Measurements from ENCODE around the gene CACNB2.

Gene CACNB2

DNA sequence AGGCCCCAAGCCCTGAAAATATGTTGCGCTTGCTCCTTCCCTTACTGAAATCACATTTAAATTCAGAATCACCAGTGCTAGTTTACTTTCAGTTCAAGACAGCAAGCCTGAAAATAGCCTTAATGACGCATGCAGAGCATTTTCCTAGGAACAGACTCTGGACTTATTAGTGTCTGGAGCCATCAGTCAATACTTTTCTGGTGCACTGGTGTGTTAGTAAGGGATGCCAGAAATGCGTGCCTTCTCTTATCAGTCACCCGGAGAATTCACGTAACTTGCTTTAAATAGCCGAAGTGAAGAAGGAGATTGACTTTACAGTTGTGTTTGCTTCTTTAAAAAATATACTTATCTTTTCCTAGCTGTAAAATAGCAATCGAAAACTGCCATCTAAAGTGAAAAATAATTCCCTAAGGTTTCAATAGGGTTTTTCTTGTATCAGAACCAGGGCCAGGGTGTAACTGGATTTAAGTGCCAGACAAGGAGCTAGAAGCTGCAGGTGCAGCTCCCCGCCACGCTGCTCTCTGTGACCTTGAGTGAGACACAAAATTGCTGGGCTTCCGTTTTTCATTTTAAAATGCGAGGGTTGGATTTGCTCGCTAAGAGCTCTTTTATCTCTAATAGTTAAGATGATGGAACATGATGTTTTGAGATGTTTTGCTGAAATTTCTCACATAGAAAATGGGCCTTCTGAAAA, 333.3 kb downstream of the CACNB2 start:
- no peak for DNase-seq

DNA sequence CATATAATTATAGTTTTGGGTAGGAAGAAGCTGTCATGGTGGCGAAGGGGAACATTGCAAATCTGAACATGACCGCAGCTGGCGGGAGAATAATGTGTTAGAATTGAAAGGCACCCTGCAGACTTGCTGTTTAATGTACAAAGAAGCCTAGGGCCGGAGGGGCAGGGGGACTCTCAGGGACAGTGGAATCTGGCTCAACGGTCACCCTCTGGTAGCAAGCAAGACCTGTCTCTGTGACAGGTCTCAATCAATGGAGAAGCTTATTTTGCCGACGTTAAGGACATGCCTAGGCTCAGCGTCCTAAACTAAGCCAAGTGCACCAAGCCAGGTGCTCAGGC, 333.9 kb downstream of the CACNB2 start:
- DNase-seq: no peak

GRCh38 chr10:18476076-18476647, 335.9 kb downstream of the CACNB2 start:
- no peak for DNase-seq

GRCh38 chr10:18478354-18478753, 338.1 kb downstream of the CACNB2 start:
- no peak for DNase-seq

- no peak for DNase-seq
Observed at GRCh38 chr10:18479502-18479901, 339.3 kb downstream of the CACNB2 start.

DNA sequence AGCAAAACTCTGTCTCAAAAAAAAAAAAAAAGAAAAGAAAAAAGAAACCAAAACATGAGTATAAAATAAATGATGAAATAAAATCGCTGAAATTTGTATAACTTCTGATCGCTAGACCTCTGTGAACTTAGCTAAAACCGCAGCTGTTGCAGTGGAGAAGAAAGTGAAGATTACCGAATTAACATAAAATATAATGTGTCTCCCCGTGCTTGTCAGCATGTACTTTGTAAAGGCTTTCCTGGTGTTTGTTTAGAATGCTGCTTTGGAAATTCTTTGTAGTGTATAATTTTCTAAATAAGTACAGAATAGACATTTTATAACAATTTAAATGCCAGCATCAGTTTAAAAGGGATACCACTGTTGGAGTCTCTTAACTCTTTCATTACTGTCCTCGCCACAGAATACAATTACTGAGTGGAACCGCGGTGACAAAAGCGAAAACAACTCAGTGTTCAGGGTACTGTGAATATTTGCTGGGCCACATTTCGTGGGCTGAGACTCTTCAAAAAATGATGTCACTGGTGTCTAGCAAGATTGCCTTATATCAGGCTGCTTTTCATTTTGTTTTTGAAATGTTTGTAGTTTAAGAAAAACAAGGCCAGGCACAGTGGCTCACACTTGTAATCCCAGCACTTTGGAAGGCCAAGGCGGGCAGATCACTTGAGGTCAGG, 343.4 kb downstream of the CACNB2 start:
- DNase-seq: no peak

DNA sequence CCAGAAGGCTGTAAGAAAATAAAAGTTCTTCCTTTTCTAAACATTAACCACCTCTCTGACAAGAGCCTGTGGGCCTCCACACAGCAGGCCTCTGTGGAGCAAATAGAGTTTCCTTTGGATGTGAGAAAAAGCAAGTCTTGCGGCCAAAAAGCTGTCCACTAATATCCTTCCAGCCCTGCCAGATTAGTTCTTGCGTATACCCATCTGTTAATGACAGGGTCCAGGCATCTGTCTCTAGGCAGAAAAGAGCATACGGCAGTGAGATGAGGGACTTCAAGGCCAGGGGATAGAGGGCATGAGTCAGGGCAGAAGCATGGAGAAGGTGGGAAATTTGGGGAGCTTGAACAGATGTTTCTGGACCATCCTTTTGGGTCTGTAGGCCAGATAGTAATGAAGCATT, 346.2 kb downstream of the CACNB2 start:
- no peak for DNase-seq

- DNase-seq: no peak
Observed at GRCh38 chr10:18490755-18491154, 350.5 kb downstream of the CACNB2 start.

- DNase-seq: no peak
Observed at GRCh38 chr10:18497806-18498369, 357.7 kb downstream of the CACNB2 start.

DNA sequence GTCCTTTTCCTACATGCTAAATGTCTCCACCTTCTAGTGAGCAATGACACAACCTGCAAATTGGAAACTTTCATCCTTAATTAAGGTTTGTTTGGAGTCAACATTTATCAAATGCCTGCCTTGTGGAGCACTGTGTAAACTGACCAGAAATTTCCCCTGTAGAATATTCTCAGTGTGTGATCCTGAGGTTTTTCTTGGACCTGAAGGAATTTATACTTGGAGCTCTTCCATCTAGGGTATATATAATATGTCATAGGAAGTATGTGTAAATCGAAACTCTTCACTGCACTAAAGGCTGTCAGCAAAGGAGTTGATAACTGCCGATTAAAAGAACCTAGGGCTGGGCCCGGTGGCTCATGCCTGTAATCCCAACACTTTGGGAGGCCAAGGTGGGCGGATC, 358.8 kb downstream of the CACNB2 start:
- no peak for DNase-seq

DNA sequence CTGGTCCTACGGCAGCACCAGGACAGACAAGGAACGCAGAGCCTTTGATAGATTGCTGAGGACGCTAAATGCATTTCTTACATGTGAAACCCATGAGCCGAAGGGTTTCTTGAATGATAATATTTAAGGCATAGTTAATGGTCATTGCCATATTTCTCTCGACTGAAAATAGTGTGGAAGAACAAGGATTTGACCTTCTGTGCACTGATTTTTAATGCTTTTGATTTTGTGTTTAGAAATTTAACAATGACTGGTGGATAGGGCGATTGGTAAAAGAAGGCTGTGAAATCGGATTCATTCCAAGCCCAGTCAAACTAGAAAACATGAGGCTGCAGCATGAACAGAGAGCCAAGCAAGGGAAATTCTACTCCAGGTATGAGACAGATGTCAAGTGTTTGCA, 360.4 kb downstream of the CACNB2 start:
- no peak for DNase-seq

GRCh38 chr10:18501198-18501597, 361.0 kb downstream of the CACNB2 start:
- no peak for DNase-seq

- DNase-seq: no peak
Observed at GRCh38 chr10:18501629-18502028, 361.4 kb downstream of the CACNB2 start.

- no peak for DNase-seq
Observed at GRCh38 chr10:18504161-18504560, 363.9 kb downstream of the CACNB2 start.

- DNase-seq: no peak
Observed at GRCh38 chr10:18505456-18506118, 365.4 kb downstream of the CACNB2 start.

GRCh38 chr10:18508587-18508986, 368.4 kb downstream of the CACNB2 start:
- no peak for DNase-seq

DNA sequence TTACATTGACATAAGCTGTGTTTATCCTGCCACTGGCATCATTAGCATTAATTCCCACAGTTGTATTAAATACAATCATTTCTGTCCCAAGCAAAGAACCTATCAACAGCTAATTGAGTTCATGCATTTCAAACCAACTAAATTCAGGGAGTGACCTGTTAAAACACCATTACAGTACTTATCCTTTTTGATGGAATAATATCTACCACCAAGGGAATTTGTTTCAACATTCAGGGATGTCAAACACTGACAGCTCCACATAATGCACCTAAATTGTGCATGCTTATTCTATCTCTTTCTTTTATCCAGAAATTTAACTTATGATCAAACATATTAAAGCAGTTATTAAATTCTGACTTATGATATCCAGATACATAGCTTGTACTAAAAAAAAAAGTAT, 374.3 kb downstream of the CACNB2 start:
- DNase-seq: no peak

DNA sequence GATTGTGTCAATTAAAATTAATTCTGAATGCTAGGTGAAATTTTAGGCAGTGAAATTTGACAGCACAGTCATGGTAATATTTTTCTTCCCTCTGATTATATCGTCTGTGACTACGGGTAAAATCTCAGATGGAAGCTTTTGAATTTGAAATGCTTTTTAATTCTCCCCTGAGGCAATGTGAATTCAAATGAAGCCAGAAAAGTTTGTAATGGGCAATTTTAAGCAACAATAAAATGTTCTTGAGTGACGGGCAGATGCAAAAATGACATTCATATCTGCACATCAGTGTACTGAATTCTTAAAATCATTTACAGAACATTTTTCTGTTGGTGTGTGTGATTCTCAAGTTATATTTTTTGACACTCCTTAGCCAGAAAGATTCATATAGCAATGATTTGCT, 376.6 kb downstream of the CACNB2 start:
- no peak for DNase-seq

DNA sequence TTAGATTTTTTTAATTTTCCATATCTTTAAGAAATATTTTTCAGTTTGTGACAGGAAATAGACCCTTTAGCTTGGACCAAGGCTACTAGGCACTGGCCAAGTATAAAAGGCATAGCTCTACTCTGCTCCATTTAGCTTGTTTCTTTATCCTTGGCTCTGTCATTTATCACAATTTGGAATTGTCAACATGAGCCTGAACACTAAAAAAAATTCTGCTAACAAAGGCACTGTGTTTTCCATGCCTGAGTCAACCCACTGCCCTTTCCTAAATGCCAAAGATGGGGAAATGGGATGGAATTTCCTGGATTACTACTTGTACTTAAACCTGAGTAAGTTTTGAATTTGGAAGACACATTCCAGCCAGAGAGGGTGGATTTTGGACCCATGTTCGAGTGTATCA, 382.8 kb downstream of the CACNB2 start:
- no peak for DNase-seq

DNA sequence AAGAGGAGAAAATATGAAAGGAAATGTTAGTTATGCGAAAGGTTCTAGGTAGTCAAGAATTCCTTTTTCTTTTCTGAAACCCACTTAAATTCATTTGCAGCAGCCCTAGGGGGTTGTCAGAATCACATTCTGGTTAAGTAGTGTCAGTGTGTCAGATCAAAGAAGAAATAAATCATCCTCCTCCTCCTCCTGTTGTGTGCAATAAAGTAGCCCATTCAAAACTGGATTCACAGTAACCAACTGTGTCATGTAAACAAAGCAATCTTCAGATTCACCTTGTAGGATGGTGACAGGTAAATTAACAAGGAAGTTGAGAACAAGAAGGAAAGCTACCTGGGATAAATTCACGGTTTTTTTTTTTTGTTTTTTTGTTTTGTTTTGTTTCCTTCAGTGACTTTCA, 383.6 kb downstream of the CACNB2 start:
- no peak for DNase-seq

- no peak for DNase-seq
Observed at GRCh38 chr10:18527687-18528086, 387.5 kb downstream of the CACNB2 start.

GRCh38 chr10:18528292-18528691, 388.1 kb downstream of the CACNB2 start:
- no peak for DNase-seq

DNA sequence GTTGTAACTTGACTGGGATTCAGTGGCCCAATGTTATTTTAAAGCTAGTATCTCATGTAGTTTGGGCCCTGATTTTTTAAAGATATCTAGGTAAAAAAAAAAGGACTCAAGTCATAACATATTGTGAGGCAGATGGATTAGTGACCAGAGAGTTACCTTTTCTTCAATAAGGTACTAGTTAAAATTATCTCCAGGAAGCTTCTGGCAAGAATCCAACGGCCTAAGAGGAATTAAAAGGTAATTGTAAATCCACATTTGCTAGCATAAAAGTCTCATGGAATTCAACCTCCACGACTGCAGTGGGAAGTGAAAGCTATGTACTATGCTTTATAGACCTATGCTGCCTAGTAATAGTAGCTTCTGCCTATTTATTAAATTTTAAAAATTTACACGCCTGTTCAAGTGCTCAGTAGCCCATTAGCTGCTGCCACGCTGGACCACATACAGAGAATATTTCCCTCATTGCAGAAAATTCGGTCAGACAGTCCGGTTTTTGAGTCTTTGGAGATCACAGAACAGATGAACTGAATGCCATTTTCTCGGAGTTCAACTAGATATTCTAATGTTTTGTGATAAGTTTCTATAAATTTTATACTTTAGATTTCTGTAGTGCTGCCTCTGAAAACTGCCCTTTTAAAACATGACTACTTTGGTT, 392.8 kb downstream of the CACNB2 start:
- no peak for DNase-seq
